Stimulated activated CD4-positive, alpha-beta T cell treated with anti-CD3 and anti-CD28 coated beads, Interleukin-1b, Interleukin-23, amount 100 ng/mL, for 24 hours (primary cell): Measurements from ENCODE around the gene AKAP13.
A peak's percentile ranks its signal among the peaks of the same experiment; 100 is the strongest.

Experiments used
- DNase-seq, 4 experiments: peaks; one replicate each; pipeline ENCODE4 v3.0.0-alpha.2; 2020; ENCODE audit warnings: low read depth in 4 of 4, low spot score in 1 of 4

AKAP13 gene

GRCh38 chr15:85498471-85498870, 118.1 kb downstream of the AKAP13 start:
- DNase-seq = no peak

DNA sequence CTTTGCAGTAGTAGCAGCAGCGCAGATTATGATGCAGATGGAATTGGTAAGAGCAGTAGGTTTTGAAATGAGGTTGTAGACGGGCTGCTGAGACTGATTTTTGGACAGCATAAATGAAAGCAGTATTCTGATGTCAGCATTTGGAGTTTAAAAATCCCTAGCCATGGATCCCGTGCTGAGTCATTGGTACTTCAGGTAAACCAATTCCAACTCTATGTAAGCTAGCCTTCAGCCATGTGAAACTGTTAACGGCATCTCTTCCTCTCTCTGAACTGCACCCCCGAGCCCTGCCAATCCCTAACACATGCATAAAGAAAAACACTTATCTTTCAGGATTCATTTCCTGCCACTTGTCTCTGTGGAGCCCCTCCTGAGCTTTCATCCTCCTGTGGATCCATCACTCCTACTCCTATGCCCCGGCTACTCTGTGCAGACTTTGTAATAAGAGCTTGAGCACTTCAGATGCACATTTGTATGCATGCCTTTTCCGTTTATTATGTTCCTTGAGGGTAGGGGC, 119.0 kb downstream of the AKAP13 start:
- no peak for DNase-seq

DNA sequence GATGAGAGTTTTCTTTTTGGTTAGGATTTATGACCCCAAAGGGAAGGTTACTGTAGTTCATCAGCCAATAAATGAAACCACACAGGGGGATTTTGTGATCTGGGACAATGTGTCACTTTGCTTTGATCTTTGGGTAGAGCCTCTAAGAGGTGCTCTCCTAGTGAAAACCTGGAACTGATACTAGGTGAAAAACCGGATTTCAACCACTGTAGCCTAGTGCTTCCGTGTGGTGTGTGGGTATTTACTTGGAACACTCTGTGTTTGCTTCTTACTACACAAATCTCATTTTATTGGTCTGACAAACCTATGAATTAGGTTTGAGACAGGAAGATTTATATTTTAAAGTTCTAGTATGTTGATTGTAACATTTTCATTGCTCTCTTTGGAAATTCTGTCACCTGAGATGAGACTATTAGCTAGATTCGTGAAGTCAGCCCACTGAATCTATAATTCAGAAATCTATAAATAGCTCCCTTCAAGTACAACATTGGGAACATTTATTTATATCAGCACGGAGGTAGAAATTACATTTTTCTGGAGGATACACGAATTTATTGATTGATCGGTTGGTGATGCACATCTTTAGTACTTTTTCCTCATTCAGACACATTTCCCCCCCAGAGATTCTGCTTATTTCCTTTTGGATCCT, 119.8 kb downstream of the AKAP13 start:
- DNase-seq = no peak

- no peak for DNase-seq
Measured at GRCh38 chr15:85500729-85501128, 120.3 kb downstream of the AKAP13 start.

DNA sequence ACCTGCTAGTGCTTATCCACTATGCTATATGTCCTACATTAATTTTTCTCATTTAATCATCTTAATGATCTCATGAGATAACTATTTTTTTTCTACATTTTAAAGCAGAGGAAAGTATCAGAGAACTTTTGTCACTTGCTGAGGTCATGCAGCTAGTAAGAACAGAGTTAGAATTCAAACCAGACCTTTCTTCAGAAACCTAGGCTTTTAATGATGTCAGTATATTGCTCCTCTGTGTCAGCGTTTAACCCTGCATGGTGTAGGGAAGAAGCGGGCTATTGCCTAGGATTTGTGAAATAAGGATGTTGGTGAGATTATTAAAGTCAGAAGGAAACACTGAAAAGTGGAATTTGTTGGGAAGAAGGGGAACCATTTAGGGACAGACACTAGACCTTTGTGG, 121.2 kb downstream of the AKAP13 start:
- no peak for DNase-seq

DNA sequence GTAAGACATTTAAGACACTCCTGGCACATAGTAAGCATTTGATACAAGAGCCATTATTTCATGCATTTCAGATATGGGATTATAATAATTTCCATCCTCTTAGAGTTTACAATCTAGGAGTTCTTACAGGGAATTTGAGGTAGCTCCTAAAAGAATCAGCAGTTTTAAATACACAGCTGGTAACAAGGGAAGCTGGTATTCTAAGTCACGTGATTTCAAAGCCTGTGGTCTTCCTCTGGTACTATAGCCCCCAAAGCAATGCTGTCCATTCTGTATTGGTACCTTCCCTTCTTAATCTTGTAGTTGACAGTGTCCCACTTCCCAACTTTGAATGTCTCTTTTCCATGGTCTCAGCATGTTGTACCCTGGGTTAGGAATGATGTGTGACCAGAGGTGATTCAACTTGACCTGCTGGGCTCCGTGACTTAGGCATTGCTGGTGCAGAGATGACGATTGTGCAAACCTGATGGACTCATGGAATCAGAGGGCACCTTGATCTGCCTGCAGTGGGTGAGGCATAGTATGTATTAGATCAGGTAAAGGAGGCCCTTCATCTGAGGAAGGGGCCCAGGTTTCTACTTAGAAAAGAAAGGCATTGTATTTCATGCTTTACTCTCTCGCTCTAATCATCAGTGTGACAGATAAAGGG, 122.9 kb downstream of the AKAP13 start:
- no peak for DNase-seq

DNA sequence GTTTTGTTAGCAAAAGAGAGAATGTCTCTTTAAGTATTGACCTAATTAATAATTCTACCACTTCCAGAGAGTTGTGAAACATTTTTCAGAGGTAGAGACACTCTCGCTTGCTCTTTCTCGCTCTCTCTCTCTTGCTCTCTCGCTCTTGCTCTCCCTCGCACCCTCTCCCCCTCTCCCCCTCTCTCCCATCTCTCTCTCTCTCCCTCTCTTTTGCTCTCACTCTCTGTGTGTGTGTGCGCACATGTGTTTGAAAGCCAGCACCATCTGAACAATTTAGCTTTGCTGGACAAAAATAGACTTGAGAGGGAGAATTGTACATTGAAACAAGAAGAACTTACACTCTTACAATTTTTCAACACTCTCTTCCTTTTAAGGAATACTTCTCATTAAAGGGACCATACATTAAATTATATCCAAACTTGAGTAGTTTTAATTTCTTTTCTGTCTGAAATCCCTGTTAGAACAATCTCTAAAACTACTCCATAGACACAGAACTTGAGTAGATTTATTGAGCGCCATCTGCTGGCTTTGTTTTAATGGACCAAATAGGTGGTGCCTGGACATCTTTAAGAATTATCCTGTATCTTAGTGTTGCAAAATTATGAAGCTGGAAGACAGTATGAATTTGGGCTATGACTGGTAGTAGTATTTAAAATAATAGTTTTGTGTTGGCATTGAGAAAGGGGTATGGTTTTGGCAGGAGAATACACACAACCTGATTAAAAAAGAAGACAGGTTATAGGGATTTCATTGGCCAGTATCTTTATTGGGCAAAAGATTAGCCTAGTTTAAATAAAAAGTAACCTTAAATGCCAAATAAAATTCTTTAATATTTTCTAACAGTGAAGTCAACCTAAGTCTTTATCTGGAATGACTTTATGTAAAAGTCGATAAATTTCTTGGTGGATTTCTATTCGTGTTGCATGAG, 124.6 kb downstream of the AKAP13 start:
- DNase-seq = peak; percentile 10 to 25 (median 16)

DNA sequence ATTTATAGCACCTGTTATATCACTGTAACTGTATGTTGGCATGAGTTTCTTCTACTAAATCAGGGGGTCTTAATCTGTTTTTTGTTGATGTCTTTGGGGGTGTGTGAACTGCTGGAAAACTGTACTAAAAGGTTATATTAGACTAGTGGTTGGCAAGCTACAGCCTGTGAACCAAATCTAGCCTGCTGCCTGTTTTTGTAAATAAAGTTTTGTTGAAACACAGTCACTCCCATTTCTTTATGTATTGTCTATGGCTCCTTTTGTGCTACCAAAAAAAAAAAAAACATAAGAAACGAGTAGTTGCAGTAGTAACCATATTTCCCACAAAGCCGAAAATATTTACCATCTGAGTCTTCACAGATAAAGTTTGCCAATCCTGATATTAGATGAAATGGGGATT, 126.7 kb downstream of the AKAP13 start:
- DNase-seq = no peak

- no peak for DNase-seq
Measured at GRCh38 chr15:85509973-85510372, 129.6 kb downstream of the AKAP13 start.

DNA sequence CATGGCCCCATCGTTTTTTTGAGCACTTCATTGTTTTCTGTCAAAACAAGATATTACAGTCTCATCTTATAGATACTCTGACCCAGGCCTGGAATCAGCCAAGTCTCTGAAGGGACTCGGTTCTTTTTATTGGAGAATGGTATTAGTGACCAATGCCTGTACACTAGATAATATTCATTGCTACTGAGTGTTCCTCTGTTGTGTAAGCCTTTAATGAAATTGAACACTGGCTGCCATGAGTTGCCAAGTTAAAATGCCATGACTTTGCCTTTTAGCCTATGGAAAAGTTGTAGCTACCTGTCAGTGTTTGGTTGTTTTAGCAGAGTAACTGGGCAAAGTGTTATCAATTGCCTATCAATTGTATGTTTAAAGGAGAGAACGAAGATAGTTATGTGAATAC, 134.0 kb downstream of the AKAP13 start:
- DNase-seq = no peak

GRCh38 chr15:85515212-85515611, 134.8 kb downstream of the AKAP13 start:
- no peak for DNase-seq

DNA sequence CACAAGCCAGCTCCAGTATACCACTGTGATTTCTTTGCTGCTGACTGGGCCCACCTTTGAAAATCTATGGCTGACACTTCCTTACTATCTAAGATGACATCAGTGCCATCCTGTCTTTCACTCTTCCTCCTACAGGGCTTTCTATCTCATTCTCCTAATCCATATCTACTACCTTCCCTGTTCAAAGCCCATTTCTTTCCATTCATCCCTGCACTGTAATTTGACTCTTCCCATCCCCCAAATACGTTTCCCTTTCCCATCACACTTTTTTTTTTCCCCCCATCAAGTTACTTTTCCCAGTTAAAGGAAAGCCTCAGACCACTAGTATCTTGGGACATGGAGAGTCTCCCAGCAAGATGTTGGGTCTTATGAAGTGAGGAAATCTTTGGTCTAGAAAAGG, 136.7 kb downstream of the AKAP13 start:
- no peak for DNase-seq

DNA sequence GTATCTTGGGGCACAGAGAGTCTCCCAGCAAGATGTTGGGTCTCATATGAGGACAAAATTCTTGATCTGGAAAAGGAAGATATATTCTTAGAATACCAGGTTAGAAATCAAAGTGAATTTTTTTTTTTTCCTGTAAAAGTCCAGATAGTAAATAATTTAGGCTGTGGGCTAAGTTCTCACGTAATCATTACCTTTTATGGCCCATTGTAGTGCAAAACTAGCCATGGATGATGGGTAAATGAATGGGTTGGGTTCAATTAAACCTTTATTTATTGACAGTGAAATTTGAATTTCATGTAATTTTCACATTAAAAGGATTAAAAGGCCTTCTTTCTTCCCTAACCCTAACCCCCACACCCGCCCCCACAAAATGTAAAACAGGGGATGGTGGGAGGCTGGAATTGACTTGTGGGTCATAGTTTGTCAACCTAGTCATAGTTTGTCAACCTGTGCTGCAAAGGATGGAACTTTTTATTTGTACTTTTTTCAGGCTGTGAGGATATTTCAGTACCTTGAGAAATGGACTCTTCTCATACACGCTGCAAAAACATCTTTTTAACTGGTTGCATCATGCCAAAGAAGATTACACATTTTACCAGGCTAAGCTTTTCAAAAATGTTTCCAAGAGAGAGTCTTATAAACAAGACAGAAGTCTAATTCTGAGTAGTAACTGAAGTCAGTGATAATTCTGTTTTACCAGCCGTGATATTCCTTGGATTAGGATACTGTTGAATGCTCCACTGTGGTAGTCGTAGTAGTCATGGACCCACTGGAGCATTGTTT, 138.8 kb downstream of the AKAP13 start:
- DNase-seq = no peak

DNA sequence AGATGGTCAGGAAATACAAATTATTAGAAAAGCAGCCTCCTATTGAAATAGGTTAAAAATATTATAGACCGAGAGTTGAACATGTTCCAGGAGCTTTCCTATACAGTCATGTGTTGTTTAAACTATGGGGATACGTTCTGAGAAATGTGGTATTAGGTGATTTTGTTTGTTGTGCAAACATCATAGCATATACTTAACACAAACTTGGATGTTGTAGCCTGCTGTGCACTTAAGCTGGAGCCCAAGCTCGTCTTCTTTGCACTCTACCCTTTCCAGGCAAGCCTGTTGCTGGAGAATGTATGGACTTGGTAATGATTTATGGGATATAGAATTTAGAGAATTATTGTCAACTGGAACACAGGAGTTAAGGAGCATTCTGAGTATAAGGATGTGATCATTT, 140.2 kb downstream of the AKAP13 start:
- DNase-seq = no peak

DNA sequence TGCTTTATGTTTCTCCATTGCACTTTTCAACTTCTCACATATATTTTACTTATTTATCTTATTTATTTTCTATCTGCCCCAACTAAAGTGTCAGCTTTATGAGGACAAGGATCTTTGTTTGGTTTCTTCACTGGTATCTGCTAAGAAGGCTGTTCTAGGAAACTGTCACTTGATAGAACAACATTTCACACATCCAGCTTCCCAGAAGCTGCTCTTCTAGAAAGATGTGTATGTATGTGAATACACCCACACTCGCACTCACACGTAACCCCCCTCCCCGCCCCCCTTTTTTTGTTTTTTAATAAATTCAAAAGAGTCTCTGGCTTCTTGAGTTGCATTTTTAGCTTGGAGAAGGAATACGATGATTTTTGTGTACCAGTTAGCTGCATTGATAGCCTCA, 143.1 kb downstream of the AKAP13 start:
- no peak for DNase-seq

GRCh38 chr15:85525755-85526154, 145.4 kb downstream of the AKAP13 start:
- no peak for DNase-seq

- DNase-seq = no peak
Measured at GRCh38 chr15:85527895-85528294, 147.5 kb downstream of the AKAP13 start.

DNA sequence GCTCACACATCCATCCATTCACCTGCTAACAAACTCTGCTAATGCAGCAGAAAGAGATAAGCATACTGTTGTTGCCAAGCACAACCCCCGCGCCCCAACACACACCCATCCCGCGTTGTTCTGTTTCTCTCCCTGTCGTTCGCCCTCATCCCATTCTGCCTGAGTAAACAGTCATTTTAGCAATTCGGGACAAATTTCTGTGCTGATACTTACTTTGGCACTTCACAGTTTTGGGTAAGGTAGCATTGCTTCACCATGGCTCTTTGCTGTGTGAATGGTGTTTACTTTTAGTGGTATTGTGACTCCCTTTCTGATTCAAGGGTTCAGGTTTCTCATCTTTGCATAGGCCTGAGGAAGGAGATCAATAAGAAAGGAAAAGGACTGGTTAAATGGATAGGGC, 149.7 kb downstream of the AKAP13 start:
- no peak for DNase-seq

GRCh38 chr15:85531083-85531482, 150.7 kb downstream of the AKAP13 start:
- no peak for DNase-seq

DNA sequence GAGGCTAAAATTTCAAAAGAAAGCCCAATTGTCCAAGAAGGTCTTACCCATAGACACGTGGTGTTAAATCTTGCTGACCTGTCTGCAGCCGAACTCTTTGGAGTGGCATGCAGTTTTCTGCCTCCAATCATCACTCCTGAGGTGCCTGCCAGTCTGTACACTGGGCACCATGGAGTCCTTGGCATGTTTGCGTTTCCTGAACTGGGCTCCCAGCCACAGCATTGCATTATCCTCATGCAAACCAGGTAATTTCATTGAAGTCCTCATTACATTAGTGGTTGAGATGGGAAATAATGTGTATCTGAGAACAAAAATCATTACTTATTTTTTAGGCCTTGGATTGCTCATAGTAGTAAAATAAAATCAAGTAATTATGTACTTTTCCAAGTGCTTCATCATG, 152.3 kb downstream of the AKAP13 start:
- no peak for DNase-seq

DNA sequence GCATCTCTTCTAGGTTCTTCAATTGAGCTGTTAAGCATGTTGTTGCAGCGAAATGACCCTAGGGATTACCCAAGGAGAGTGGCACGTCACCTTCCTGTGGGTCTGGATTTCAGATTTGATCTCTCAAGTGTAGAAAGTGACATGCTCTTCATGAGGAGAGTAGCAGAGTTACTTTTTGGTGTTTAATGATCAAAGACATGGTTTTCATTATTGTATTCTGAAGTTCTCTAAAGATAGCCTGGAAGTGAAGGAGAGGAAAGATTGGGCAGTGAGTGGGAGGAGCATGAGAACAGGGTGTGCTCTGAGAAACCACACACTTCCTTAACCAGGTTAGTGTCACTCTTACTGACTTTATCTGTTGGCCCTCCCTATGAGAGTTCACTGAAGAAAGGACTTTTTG, 153.6 kb downstream of the AKAP13 start:
- DNase-seq = no peak
